ENCODE data around the gene WDR37.

- TF ChIP-seq SMC3 (IDR thresholded peaks at IDR 0.05; ENCODE audit: low read depth, low read length) (no peak), GATA2 (CRISPR knock-in tag; IDR thresholded peaks at IDR 0.05) (no peak), CTCF (IDR thresholded peaks at IDR 0.05) (no peak), TAF1 (IDR thresholded peaks at IDR 0.05; ENCODE audit: borderline replicate concordance, low read depth, low read length) (no peak), POLR2AphosphoS5 (IDR thresholded peaks at IDR 0.05; ENCODE audit: low read depth, low read length) (no peak), EZH2phosphoT487 (IDR thresholded peaks at IDR 0.05; ENCODE audit: borderline replicate concordance, low read depth) (no peak), FOXJ3 (CRISPR knock-in tag; IDR thresholded peaks at IDR 0.05) (no peak), PBX3 (IDR thresholded peaks at IDR 0.05) (no peak), EP300 (IDR thresholded peaks at IDR 0.05; ENCODE audit: borderline replicate concordance in 1 of 2, low read depth in 1 of 2, low read length in 1 of 2) (no peak), MAX (IDR thresholded peaks at IDR 0.05; ENCODE audit: low read depth) (no peak), RAD21 (IDR thresholded peaks at IDR 0.05; ENCODE audit: low read length) (no peak)
Observed at GRCh38 chr10:1137499-1138163, 81.4 kb downstream of the WDR37 start.
